ENCODE results near the gene DDX50.

The DDX50 gene

DNA sequence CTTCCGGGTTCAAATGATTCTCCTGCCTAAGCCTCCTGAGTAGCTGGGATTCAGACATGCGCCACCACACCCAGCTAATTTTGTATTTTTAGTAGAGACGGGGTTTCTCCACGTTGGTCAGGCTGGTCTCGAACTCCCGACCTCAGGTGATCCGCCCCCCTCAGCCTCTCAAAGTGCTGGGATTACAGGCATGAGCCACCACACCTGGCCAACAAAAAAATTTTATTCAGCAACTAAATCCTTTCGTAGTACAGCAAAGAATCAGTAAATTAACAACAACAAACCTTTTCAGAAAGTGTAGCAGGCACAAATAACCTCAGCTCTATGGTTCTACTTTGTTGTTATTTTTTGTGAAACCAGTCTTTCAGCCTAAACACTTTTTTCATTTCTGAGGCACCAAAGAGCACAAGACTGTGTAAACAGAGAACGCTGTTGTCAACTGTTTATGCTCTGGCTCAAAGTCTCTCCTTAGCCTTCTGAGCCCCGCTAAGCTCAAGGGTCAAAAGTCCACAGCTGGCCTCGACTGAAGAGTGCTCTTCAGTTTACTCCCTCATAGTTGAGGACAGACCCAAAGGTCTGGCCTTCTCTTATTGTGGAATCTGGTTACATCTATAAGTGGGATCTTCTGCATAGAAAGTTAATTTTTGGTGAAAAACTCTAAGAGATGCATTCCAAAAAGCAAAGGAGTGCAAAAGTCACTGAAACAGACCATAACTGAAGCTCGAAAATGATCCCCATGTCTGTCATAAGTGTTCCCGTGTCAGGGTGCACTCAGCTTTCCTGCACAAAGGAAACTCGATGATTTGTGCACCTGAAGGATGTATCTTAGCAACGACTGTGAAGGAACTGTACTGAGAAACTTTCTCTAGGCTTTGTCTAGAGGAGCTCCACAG, 24.6 kb upstream of the DDX50 start:
- TF ChIP-seq, protein P1, sequence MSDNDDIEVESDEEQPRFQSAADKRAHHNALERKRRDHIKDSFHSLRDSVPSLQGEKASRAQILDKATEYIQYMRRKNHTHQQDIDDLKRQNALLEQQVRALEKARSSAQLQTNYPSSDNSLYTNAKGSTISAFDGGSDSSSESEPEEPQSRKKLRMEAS (IDR thresholded peaks at IDR 0.05; ENCODE audit: low read depth, low read length), result no peak
- TF ChIP-seq POLR2A (IDR thresholded peaks at IDR 0.05; ENCODE audit: extremely low read depth, insufficient read length) (no peak), MYC (IDR thresholded peaks at IDR 0.05; ENCODE audit: low read depth, low read length) (no peak)
- TF ChIP-seq, protein P2, sequence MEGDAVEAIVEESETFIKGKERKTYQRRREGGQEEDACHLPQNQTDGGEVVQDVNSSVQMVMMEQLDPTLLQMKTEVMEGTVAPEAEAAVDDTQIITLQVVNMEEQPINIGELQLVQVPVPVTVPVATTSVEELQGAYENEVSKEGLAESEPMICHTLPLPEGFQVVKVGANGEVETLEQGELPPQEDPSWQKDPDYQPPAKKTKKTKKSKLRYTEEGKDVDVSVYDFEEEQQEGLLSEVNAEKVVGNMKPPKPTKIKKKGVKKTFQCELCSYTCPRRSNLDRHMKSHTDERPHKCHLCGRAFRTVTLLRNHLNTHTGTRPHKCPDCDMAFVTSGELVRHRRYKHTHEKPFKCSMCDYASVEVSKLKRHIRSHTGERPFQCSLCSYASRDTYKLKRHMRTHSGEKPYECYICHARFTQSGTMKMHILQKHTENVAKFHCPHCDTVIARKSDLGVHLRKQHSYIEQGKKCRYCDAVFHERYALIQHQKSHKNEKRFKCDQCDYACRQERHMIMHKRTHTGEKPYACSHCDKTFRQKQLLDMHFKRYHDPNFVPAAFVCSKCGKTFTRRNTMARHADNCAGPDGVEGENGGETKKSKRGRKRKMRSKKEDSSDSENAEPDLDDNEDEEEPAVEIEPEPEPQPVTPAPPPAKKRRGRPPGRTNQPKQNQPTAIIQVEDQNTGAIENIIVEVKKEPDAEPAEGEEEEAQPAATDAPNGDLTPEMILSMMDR (IDR thresholded peaks at IDR 0.05; ENCODE audit: low read depth, low read length), result no peak
- H3K4me3 ChIP-seq (ENCODE audit: low read depth, low read length), result no peak overlapping the region
- no peak for DNase-seq (ENCODE audit: low read depth)

DNA sequence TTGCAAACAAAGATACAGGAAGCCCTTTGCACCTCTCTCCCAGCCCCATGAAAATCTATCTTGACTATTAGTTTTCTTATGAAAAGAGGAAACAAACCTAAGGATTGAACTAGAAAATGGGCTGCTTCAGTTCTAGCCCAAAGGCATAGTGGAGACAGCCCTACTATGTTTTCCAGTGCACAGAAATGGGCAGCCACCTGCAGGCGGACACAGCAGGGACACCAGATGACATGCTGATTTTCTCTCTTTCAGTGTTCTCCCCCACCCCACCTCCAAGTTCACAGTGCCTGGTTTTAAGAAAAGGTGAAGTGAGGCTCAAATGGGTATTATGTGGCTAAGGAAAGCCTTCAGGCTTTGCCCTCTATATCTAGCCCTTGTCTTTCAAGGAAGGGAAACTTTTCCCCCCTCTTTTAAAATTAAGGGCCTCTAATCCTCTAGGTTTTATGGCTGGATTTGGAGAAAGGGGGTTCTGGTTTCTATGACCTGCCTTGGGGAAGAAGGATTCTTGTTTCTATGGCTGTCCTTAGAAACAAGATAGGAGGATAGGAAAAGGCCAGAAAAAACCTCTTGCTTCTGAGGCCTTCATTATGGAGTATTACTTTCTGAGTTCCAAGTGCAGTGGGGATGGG, 23.5 kb upstream of the DDX50 start:
- DNase-seq (ENCODE audit: low read depth), result no peak
- H3K4me3 ChIP-seq (ENCODE audit: low read depth, low read length), result no peak overlapping the region
- TF ChIP-seq, protein P2 (IDR thresholded peaks at IDR 0.05; ENCODE audit: low read depth, low read length), result no peak
- TF ChIP-seq, protein P1 (IDR thresholded peaks at IDR 0.05; ENCODE audit: low read depth, low read length), result no peak
- no peak for TF ChIP-seq MYC (IDR thresholded peaks at IDR 0.05; ENCODE audit: low read depth, low read length)
- no peak for TF ChIP-seq POLR2A (IDR thresholded peaks at IDR 0.05; ENCODE audit: extremely low read depth, insufficient read length)

DNA sequence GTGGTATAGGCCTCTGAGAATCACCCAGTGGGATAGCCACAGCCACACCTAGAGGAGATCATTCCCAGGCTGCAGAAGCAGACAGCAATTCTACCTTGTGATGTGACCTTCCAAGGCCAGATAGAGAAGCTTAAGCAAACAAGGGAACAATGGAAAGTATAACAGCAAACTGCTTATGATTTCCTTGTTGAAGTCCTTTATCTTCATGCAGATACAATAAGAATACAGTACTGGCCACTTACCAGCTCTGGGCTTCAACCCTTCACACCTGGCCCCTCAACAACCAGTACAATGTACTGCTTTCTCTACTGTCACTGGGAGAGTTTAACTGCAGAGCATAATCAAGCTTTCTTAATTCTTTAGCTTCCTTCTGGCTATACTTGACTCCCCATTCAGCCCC, 22.6 kb upstream of the DDX50 start:
- DNase-seq (ENCODE audit: low read depth), result no peak
- TF ChIP-seq, protein P1 (IDR thresholded peaks at IDR 0.05; ENCODE audit: low read depth, low read length), result no peak
- TF ChIP-seq POLR2A (IDR thresholded peaks at IDR 0.05; ENCODE audit: extremely low read depth, insufficient read length), result no peak
- TF ChIP-seq, protein P2 (IDR thresholded peaks at IDR 0.05; ENCODE audit: low read depth, low read length), result no peak
- TF ChIP-seq MYC (IDR thresholded peaks at IDR 0.05; ENCODE audit: low read depth, low read length), result no peak
- no peak overlapping the region for H3K4me3 ChIP-seq (ENCODE audit: low read depth, low read length)

DNA sequence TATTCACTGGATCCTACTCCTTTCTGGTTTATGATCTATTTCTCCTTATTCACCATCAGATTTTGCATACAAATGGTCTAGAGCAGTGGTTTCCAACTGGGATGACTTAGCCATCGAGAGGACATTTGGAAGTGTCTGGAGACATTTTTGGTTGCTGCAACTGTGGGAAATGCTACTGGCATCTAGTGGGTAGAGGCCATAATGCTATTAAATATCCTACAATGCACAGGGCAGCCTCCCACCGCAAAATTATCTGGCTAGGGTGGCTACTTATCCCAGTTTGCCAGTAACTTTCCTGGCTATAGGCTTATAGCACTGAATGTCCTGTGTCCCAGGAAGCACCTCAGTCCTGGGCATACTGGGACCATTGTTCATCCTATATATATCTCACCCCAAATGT, 21.5 kb upstream of the DDX50 start:
- DNase-seq (ENCODE audit: low read depth), result no peak
- TF ChIP-seq, protein P2 (IDR thresholded peaks at IDR 0.05; ENCODE audit: low read depth, low read length), result no peak
- TF ChIP-seq, protein P1 (IDR thresholded peaks at IDR 0.05; ENCODE audit: low read depth, low read length), result no peak
- TF ChIP-seq POLR2A (IDR thresholded peaks at IDR 0.05; ENCODE audit: extremely low read depth, insufficient read length) (no peak), MYC (IDR thresholded peaks at IDR 0.05; ENCODE audit: low read depth, low read length) (no peak)
- H3K4me3 ChIP-seq (ENCODE audit: low read depth, low read length), result no peak overlapping the region

DNA sequence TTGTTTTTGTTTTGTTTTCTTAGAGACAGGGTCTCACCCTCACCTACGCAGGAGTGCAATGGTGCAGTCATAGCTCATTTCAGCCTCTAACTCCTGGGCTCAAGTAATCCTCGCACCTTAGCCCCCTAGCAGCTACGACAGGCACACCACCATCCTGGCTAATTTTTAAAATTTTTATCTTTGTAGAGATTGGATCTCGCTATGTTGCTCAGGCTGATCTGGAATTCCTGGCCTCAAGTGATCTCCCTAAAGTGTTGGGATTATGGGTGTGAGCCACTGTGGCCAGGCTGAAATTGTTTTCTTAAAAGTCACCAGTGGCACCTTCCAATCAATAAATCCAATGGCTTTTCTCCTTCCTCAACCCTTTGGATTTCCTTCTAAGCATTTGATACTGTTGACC, 20.9 kb upstream of the DDX50 start:
- TF ChIP-seq, protein P1 (IDR thresholded peaks at IDR 0.05; ENCODE audit: low read depth, low read length), result no peak
- TF ChIP-seq MYC (IDR thresholded peaks at IDR 0.05; ENCODE audit: low read depth, low read length) (no peak), POLR2A (IDR thresholded peaks at IDR 0.05; ENCODE audit: extremely low read depth, insufficient read length) (no peak)
- TF ChIP-seq, protein P2 (IDR thresholded peaks at IDR 0.05; ENCODE audit: low read depth, low read length), result no peak
- DNase-seq (ENCODE audit: low read depth), result no peak

More for the DNA sequence above, 20.9 kb upstream of the DDX50 start:
- H3K4me3 ChIP-seq (ENCODE audit: low read depth, low read length), result no peak overlapping the region
